ENCODE data around the gene PATJ. TPM values are rescaled to one million over a fixed set of nuclear protein-coding genes. Genes with fewer than 3 reads are reported as not detected.
"Not testable (repeated sequence)": the region's sequence is repeated elsewhere in the genome, so short reads cannot be mapped to it uniquely, and the experiment has no call there.

The PATJ gene, protein sequence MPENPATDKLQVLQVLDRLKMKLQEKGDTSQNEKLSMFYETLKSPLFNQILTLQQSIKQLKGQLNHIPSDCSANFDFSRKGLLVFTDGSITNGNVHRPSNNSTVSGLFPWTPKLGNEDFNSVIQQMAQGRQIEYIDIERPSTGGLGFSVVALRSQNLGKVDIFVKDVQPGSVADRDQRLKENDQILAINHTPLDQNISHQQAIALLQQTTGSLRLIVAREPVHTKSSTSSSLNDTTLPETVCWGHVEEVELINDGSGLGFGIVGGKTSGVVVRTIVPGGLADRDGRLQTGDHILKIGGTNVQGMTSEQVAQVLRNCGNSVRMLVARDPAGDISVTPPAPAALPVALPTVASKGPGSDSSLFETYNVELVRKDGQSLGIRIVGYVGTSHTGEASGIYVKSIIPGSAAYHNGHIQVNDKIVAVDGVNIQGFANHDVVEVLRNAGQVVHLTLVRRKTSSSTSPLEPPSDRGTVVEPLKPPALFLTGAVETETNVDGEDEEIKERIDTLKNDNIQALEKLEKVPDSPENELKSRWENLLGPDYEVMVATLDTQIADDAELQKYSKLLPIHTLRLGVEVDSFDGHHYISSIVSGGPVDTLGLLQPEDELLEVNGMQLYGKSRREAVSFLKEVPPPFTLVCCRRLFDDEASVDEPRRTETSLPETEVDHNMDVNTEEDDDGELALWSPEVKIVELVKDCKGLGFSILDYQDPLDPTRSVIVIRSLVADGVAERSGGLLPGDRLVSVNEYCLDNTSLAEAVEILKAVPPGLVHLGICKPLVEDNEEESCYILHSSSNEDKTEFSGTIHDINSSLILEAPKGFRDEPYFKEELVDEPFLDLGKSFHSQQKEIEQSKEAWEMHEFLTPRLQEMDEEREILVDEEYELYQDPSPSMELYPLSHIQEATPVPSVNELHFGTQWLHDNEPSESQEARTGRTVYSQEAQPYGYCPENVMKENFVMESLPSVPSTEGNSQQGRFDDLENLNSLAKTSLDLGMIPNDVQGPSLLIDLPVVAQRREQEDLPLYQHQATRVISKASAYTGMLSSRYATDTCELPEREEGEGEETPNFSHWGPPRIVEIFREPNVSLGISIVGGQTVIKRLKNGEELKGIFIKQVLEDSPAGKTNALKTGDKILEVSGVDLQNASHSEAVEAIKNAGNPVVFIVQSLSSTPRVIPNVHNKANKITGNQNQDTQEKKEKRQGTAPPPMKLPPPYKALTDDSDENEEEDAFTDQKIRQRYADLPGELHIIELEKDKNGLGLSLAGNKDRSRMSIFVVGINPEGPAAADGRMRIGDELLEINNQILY (N-terminal part only)
- 10 to 100 TPM; 39.4 to 44.0 (median 39.8) TPM for polyA plus RNA-seq (ENCODE audit: insufficient read length in 4 of 4)

- DNase-seq (ENCODE audit: low read depth in 4 of 4, low spot score in 3 of 4): no peak
These were observed at the start of gene PATJ for GRCh38 chr1:61741711-61742619. Gene PATJ, plus strand, starts transcription at chr1:61742480. Its CDS starts 20,413 bp downstream, at chr1:61762893.

- DNase-seq (ENCODE audit: low read depth in 4 of 4, low spot score in 3 of 4): no peak
These were observed 42.1 kb upstream of the PATJ start for GRCh38 chr1:61699911-61700851.

- no peak for DNase-seq (ENCODE audit: low read depth in 4 of 4, low spot score in 3 of 4)
These were observed 33.0 kb upstream of the PATJ start for GRCh38 chr1:61708953-61709907.

DNA sequence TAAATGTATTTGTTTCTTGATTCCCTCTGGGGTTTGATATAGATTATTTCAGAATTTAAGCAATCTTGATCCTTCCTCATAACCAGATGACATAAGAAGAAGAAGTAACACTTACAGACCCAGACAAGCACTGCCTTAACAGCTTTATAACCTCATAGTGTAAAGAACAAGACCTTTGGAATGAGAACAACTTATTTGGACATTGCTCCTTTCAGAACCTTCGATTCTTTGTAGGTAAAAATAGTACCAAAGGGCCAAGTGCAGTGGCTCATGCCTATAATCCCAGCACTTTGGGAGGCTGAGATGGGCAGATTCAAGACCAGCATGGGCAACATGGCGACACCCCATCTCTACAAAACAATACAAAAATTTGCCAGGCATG lies 32.4 kb upstream of the PATJ start:
- no peak for DNase-seq (ENCODE audit: low read depth in 4 of 4, low spot score in 3 of 4)

DNA sequence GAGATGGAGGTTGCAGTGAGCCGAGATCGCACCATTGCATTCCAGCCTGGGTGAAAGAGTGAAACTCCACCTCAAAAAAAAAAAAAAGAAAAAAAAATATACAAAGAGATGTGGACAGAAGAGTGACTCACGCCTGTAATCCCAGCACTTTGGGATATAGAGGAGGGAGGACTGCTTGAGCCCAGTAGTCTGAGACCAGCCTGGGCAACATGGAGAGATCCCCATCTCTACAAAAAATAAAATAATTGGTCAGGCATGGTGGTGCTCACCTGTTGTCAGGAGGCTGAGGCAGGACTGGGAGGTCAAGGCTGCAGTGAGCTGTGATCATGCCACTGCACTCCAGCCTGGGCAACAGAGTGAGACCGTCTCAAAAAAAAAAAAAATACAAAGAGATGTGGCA lies 31.0 kb upstream of the PATJ start:
- DNase-seq (ENCODE audit: low read depth in 4 of 4, low spot score in 3 of 4): not testable (repeated sequence)

- no peak for DNase-seq (ENCODE audit: low read depth in 4 of 4, low spot score in 3 of 4)
These were observed 30.3 kb upstream of the PATJ start for GRCh38 chr1:61711969-61712368.

GRCh38 chr1:61718996-61719663 lies 23.1 kb upstream of the PATJ start:
- DNase-seq (ENCODE audit: low read depth in 4 of 4, low spot score in 3 of 4): not testable (repeated sequence)

- no peak for DNase-seq (ENCODE audit: low read depth in 4 of 4, low spot score in 3 of 4)
These were observed 17.8 kb upstream of the PATJ start for GRCh38 chr1:61724506-61724812.

GRCh38 chr1:61724813-61725694 lies 17.2 kb upstream of the PATJ start, which contains the start of gene TM2D1:
Gene TM2D1, minus strand, starts transcription at chr1:61725141. Its CDS starts 21 bp downstream, at chr1:61725120.
- peak; percentile 83 to 88 (median 85) for DNase-seq (ENCODE audit: low read depth in 4 of 4, low spot score in 3 of 4)

- no peak for DNase-seq (ENCODE audit: low read depth in 4 of 4, low spot score in 3 of 4)
These were observed 14.7 kb upstream of the PATJ start for GRCh38 chr1:61727544-61727943.

GRCh38 chr1:61730679-61731078 lies 11.6 kb upstream of the PATJ start:
- DNase-seq (ENCODE audit: low read depth in 4 of 4, low spot score in 3 of 4): not testable (repeated sequence)

DNA sequence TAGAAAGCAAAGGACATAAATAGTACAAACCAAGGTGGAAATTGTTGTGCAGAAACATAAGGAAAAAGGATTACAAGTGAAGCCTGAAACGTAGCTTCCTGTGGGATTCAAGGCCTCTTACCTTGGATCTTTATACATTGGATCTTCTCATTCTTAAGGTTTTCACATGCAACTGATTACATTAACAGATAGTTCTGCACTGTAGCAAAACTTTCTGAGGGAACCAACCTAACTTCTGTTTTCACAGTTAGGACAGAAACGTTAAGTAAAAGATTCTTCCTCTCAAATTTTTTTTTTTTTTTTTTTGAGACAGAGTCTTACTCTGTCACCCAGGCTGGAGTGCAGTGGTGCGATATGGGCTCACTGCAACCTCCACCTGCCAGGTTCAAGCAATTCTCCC lies 9.6 kb upstream of the PATJ start:
- DNase-seq (ENCODE audit: low read depth in 4 of 4, low spot score in 3 of 4): no peak

- no peak for DNase-seq (ENCODE audit: low read depth in 4 of 4, low spot score in 3 of 4)
These were observed 1.3 kb upstream of the PATJ start for GRCh38 chr1:61740751-61741700.

GRCh38 chr1:61742620-61743430 lies 545 bp downstream of the PATJ start:
- DNase-seq (ENCODE audit: low read depth in 4 of 4, low spot score in 3 of 4): no peak
